GM18909 (cell line): ENCODE measurements around the gene SNRPD1.
"Not testable (repeated sequence)": the region's sequence is repeated elsewhere in the genome, so short reads cannot be mapped to it uniquely, and the experiment has no call there.

Experiments used
- ATAC-seq: cut with Tn5 transposase; IDR thresholded peaks from one replicate; pipeline ENCODE4 v1.9.1; 2021; ENCODE audit warnings: mild to moderate bottlenecking; ENCODE audit not compliant: unreplicated experiment, poor library complexity

Gene SNRPD1

DNA sequence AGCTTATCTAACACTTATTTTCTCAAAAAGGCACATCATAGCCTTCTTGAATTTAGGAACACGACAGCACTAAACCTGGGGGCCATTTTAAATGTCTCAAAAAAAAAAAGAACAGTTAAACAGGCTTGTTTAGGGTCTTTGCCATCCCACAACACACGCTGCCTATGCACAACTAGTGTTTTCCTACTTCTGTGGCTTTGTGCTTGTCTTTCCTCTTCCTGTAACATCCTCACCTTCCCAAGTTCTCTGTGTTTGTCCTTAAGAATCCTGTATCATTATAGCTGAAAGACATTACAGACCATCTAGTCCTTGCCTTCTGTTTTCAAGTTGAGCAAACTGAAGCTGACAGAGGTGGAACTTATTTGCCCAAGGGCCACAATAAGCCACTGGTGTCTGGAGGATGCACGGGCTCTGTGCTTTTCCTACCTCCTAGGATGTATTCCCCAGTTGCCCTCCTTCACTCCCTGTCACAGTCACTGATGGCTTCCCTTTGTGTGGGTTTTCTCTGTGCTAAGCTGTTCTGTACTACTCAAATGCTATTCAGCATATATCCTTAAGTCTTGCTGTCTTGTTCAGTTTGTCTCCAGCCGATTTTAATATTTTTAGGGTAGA lies 22.6 kb downstream of the SNRPD1 start:
- ATAC-seq, result no peak

DNA sequence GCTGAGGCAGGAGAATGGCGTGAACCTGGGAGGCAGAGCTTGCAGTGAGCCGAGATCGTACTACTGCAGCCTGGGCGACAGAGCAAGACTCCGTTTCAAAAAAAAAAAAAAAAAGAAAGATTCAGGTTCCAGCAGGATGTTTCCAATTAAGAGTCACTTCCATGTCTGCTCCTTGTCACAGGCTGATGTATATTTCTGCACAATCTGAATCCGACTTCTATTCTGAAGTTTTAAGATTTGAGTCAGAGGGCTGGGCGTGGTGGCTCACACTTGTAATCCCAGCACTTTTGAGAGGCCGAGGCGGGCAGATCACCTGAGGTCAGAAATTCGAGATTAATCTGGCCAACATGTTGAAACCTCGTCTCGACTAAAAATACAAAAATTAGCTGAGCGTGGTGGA lies 24.7 kb downstream of the SNRPD1 start:
- no peak for ATAC-seq

DNA sequence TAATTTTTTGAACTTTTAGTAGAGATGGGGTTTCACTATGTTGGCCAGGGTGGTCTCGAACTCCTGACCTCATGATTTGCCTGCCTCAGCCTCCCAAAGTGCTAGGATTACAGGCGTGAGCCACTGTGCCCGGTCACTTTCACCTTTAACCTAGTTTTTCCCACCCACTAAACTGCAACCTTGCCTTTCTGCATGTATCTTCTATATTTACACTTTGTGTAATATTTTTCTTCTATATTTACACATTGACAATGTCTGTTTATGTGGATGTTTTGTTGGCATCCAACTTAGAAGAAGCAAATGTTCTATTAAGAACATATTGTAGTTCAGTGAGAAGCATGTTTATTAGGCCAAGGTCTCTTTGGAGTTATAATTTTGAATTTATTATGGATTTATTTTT lies 26.7 kb downstream of the SNRPD1 start:
- ATAC-seq, result no peak

DNA sequence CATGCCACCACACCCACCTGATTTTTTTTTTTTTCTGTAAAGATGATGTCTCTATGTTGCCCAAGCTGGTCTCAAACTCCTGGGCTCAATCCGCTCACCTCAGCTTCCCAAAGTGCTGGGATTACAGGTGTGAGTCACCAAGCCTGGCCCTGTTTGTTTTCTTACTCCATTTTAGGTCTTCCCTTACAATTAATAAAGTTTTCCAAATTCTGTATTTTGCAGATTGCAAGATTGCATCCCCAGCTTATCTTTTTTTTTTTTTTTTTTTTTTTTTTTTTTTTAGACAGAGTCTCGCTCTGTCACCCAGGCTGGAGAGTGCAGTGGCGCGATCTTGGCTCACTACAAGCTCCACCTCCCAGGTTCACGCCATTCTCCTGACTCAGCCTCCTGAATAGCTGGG lies 28.3 kb downstream of the SNRPD1 start:
- not testable (repeated sequence) for ATAC-seq

DNA sequence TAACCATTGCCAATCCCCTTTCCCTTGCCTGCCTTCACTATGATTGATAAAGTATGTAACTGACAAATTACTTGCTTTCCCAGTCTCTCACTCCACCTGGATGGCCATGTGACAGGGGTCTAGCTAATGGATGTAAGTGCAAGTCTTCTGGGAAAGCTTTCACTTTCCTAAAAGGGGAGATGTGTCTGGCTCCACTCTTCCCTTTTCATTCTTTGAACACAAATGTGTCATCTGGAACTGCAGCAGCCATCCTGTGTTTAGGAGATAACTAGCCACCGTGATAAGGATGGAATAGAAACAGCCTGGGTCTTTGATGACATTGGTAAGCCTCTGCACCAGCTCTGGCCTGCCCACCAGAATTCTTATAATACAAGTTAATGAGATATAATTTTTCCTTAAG lies 38.2 kb downstream of the SNRPD1 start:
- no peak for ATAC-seq

DNA sequence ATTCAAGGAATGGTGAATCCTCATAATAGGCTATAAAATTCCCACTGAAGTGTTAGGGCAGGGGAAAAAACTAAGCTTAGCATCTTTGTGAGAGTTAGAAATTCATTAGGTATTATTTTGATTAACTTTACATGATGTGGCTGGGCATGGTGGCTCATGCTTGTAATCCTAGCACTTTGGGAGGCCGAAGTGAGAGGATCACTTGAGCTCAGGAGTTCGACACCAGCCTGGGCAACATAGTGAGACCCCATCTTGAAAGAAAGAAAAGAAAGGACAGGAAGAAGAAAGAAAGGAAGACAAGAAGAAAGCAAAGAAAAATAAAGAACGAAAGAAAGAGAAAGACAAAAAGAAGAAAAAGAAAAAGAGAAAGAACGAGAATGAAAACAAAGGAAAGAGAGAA lies 40.0 kb downstream of the SNRPD1 start:
- ATAC-seq, result no peak

DNA sequence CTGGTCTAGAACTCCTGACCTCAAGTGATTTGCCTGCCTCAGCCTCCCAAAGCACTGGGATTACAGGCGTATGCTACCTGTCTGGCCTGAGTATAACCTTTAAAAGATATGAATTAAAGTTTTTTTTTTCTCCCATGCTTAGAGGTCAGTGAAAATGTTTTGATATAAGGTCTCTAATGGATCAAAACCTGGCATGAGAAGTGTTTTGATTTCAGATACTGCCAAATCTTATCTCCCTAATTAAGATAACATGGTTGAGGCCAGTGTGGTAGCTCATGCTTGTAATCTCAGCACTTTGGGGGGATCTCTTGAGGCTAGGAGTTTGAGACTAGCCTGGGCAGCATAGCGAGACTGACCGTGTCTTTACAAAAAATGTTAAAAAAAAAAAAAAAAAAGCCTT lies 41.2 kb downstream of the SNRPD1 start:
- ATAC-seq, result no peak

DNA sequence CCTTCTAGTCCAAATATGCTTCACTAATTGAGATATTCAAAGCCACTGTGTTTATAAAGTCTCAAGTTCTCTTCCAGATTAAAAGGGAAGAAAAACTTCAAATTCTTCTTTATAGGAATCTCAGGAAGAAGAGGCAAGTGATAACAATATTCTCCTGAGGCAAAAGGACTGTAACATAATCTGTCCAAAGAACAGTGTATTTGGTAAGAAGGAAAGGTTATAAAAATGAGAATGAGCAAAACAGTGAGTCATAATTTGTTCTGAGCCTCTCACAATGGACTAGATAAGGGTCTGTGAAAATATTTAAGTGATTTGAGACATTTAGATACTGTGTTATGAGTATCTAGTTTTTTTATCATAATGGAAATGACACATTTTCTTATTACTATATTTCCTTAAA lies 44.3 kb downstream of the SNRPD1 start:
- no peak for ATAC-seq

DNA sequence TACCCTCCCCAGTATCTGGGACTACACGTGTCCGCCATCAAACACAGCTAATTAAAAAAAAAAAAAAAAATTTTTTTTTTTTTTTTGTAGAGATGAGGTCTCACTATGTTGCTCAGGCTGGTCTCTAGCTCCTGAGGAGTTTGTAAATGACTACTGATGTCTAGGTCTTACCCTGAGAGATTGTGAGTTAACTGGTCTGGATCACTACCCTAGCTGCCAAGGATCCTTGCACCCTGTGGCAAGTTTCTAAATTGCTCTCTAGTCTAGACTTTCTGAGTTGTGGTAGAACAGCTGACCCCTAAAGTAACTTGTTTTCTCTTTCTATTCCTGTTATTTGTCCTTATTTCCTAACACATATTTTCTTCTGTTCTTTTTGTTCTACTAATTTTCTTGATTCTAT lies 48.0 kb downstream of the SNRPD1 start:
- ATAC-seq, result no peak

DNA sequence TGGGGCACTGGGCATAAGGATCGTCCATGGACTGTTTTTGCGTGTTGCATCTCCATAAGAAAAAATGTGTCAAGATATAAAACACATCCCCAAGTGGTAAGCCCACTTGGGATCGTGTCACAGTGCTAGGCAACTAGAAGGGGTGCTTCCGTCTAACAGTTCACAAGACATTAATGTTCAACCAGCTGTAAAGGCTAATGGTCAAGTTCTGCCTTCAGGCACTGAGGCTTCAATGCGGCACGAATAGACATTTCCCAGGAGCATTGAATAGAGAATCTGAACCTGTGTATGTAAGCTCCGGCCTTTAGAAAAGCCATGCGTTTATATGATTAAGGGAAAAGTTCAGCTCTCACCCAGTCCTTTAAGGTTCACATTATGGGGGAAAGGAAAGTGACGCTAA lies 50.5 kb downstream of the SNRPD1 start:
- no peak for ATAC-seq

DNA sequence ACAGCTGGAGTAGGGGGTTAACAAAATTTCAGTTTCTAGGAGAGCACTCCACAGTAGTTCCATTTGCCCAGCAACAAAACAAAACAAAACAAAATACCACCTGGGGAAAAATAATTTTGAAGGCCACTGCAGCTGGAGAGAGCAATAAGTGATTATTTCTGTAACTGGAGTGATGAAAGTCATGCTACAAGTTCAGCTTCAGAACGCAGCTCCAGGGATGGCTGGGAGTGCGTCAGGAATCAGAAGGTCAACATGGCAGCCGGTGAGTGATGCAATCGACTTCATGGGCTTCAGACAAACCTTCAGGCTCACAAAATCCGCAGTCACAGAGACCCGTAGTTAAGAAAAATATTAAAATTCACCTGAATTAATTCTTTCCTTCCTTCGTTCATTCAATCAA lies 51.5 kb downstream of the SNRPD1 start:
- no peak for ATAC-seq

DNA sequence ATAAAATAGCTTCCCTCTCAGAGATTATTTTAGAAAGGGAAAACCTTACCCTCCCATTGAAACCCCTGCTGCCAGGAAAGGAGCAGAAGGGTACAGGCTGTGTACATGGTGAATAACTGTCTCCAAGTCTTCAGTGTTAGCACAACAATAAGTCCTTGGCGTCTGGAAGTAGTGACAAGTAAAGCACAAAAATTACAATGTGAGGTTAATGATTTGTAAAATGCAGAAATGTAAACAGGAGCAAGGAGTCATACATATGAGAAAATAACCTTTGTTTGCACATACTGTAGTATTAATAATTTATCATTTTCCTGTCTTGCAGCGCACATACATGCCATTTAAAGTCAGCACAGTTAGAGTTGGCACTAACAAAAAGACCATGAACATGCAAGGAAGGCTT lies 52.0 kb downstream of the SNRPD1 start:
- ATAC-seq, result no peak

DNA sequence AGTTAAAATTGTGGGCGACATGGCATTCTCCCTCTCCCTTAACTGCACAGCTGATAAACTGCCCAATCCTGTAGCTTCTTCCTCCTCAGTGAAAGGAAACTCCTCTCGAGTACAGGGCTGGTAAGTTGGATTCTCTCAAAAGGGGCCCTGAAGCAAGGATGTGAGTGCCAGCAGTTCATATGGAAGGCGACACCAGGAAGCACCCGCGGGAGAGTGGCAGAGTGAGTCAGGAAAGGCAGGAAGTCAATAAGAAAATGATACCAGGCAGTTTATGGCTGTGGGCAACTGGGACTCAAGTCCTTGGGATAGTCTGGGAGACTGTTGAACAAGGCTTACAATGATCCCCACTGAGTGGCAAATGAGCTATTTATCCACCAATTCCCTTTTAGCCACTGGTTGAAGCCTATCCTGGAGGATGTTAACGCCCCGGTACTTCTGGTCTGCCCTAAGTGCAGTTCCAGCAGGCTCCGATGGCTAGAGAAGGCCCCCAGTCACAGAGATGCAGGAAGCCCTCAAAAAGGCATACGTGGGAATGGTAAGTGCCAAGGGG lies 57.7 kb downstream of the SNRPD1 start:
- no peak for ATAC-seq

DNA sequence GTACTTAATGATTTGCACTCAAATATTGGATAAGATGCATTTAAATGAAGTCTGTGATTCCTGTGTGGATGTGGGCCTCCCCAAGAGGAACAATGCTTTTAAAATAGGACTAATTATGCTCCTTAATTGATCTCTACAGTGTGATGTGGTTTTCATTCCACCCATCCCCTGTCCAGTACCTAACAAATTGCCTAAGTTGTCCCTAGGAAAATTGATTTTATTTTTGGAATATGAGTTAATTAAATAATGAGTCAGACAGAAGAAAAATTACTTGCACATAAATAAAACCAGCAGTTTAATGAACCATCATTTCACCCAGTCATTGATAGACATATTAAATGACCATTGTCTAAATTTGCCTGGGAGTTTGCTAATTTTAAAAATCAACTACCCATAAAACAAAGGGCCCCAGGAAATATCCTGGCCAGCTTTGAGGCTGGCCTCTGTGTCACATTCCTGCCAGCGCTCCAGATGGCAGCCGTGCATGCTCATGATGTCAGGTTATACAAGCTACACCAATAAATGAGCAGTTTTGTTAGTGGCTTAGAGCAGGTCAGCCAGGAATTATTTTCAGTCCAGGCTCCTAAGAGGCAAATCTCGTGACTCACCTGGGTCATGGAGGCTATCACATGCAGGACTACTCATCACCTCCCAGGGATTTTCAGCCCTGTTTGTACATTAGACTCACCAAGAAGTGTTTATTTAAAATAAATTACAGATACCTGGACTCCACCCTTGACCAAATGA lies 60.6 kb downstream of the SNRPD1 start:
- ATAC-seq, result no peak

DNA sequence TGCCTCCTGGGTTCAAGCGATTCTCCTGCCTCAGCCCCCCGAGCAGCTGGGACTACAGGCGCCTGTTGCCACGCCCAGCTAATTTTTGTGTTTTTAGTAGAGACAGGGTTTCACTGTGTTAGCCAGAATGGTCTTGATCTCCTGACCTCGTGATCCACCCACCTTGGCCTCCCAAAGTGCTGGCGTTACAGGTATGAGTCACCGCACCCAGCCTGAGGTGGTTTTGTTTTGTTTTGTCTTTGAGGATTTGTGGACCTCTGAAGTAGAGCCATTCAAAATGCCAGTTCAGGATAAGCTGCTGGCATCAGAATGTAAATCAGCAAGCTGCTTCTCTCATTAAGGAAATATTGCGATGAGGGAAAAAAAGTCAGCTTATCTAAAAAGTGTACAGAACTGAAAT lies 63.2 kb downstream of the SNRPD1 start:
- not testable (repeated sequence) for ATAC-seq

DNA sequence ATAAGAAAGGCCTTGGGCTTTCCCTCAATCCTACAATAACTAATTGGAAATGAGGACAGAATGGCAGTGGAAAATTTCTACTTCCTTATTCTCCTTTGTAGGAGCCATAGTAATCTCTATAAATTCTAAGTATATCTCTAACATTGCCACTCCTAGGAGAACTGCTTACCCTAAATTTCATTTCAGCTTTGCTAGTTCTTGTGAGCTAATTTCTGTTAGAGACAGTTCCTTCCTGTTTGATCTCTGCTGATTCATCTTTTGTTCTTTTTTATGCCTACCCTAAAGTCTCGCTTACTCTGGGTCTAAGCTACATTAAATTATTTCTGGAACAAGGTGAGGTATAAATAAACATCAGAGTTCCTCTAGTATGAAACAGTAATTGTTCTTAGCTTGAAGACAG lies 66.7 kb downstream of the SNRPD1 start:
- ATAC-seq, result no peak

DNA sequence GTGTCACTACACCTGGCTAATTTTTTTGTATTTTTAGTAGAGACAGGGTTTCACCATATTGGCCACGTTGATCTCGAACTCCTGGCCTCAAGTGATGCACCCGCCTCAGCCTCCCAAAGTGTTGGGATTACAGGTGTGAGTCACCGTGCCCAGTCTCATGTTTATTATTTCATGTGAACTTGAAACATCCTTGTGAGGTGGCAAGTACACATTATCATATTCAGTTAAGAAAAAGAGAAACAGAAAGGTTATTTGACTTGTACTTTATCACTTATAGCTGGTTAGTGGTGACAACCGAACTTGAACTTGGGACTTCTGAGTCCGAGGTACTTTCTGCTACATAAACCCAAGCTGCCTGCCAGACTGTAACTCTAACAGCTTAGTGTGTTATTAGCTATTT lies 68.0 kb downstream of the SNRPD1 start:
- no peak for ATAC-seq

DNA sequence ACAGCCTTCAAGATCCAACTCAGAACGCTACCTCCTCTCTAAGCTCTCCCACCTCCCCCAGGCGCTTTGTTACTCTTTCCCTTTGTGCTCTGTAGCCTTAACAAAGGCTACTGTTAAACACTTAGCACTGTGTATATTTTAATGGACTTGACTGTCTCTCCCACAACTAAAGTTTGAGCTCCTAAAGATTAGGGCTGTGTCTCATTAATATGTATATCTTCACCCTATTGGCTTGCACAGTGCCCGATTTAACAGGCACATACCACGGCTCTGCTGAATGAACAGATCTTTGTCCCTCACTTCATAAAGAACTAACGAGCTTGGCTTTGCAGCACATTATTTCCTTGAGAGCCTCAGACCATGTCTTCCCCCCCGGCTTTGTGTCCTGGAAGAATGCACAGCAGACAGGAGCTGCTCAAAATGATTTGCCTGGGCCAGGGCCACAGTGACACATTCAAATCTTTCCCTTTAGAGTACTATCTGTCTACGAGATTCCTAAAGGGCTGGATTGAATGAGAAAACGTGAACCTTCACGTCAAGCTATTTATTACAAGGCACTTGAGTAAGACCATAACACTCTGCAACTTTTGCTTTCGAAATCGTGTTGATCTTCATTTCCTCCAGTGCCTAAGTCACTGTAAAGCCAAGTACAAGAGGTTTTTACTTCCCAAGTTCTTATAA lies 70.4 kb downstream of the SNRPD1 start:
- ATAC-seq, result peak; percentile 45
